GM18526 (cell line): ENCODE data around the gene PYGB.

Experiments
- POLR2A ChIP-seq: IDR thresholded peaks from 3 replicates; pipeline ENCODE4 v1.6.1; 2011; ENCODE audit not compliant: insufficient read length; ENCODE audit errors: extremely low read depth

The PYGB gene

DNA sequence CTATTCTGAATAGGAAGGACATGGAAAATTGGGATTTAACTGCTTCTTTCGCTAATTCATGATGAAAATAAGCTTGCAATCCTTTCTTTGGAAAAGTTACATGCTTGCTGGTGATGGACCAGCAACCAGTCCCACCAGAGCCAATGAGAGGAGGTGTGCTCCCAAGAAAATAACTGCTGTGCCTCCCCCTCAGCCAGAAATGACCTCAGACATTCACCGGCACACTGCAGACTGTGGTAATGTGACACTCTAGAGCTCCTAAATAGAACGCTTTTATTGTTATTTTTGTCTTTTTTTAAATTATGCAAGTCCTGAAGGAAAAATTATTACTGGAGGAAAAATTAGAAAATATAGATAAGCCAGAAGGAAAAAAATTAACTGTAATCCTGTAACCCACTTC is 2.6 kb downstream of the PYGB start:
- TF ChIP-seq POLR2A = no peak

- TF ChIP-seq POLR2A = no peak
These were observed 3.1 kb downstream of the PYGB start for GRCh38 chr20:25251019-25251418.

- TF ChIP-seq POLR2A = no peak
These were observed 3.7 kb downstream of the PYGB start for GRCh38 chr20:25251558-25251957.

GRCh38 chr20:25252230-25252651 is 4.4 kb downstream of the PYGB start:
- no peak for TF ChIP-seq POLR2A

GRCh38 chr20:25252686-25253421 is 5.0 kb downstream of the PYGB start:
- no peak for TF ChIP-seq POLR2A

- no peak for TF ChIP-seq POLR2A
These were observed 5.9 kb downstream of the PYGB start for GRCh38 chr20:25253606-25254275.

- no peak for TF ChIP-seq POLR2A
These were observed 6.7 kb downstream of the PYGB start for GRCh38 chr20:25254571-25254970.

GRCh38 chr20:25254986-25255680 is 7.2 kb downstream of the PYGB start:
- TF ChIP-seq POLR2A = no peak

- no peak for TF ChIP-seq POLR2A
These were observed 8.5 kb downstream of the PYGB start for GRCh38 chr20:25256226-25256859.

DNA sequence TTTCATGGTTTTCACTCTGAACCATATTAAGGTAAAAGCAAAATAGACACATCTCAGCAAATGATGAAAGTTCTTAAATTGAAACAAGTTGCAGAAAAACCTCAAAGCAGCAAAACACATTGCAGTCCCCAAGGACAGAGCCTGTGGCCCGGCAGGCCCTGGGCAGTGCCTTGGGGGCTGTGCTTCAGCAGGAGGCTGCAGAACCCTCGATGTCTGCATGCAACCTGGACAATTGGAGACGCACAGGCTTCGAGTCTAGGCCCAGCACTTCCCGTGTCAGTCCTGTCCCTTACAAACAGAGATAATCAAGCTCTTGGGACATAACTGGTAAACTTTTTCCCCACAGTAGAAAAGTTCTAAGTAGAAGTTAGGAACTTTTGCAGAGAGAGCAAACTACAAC is 9.2 kb downstream of the PYGB start:
- TF ChIP-seq POLR2A = no peak

DNA sequence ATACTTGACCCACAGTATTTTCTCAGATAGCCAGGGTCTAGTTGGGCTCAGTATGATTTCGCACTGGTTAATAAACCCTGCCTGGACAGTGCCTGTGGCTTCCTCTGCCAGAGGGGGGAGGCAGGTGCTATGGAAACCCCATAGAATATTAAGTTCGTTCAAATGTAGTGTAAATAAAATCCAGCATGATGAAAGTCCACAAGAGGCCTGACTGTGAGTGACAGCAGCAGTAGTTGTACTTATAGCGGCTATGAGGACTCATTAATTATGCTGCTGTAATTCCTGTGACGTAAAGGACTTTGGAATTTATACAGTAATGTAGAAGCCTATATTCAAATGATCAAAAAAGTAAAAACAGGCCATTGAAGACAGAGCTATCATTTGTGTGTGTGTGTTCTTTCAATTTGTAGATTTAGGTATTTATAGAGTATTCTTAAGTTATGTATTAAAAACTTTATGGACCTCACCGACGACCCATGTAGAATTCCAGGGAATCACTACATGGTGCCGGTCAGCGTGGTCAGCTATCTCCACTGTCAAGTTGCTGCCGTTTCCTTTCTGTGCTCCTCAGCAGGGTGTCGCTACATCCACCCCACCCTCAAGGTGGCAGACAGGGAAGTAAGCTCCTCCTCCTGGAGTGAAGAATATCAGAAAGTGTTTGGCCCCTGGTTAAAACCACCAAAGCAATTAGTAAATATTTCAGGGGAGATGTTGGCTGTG is 10.0 kb downstream of the PYGB start:
- no peak for TF ChIP-seq POLR2A

- TF ChIP-seq POLR2A = no peak
These were observed 10.6 kb downstream of the PYGB start for GRCh38 chr20:25258476-25258805.

DNA sequence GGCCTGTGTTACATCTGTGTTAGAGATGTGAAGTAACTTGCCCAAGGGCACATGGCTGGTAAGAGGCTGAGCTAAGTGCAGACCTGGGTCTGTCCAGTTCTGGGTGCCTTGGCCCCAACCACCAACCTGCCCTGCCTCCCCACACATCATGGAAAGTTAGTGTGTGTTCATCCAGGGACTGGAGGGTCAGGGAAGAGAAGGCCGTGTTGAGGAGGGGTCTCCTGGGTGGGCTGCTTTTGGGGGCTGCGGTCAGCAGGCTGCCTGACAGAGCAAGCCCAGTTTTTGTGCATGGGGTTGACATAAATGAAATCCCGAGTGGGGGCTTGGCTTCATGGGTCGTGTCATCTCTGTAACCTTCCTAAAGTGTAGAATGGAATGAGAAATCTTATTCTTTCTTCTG is 10.9 kb downstream of the PYGB start:
- TF ChIP-seq POLR2A = no peak

GRCh38 chr20:25259358-25259757 is 11.5 kb downstream of the PYGB start:
- TF ChIP-seq POLR2A = no peak

DNA sequence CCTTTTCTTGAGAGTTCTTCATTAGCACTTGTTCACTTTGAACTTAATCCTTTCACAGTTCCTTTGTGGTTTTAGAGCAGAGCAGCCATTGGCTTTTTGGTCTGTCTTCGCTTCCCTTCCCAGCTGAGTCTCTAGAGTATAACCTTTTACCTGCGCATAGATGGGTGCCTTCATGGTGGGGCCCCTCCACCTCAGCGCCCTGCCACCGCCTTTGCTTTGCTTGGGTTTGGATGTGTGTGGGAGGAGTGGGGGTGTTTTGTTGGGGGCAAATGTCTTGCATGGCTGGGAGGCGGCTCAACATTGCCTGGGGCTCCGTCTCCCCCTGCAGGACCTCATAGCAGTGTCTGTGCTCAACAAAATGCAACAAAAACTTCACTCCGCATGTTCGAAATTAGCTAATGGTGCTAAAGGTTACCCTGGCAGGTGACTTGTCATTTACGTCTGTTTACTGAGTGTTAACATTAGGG is 11.9 kb downstream of the PYGB start:
- no peak for TF ChIP-seq POLR2A
